ENCODE results near the gene TNRC6B.

- no peak for TF ChIP-seq SP1 (IDR thresholded peaks at IDR 0.05)
- no peak for TF ChIP-seq FOXK2 (IDR thresholded peaks at IDR 0.05)
- no peak for TF ChIP-seq FOXM1 (IDR thresholded peaks at IDR 0.05; ENCODE audit: borderline replicate concordance)
- no peak for TF ChIP-seq L3MBTL2 (conservative IDR thresholded peaks at IDR 0.05)
- TF ChIP-seq PKNOX1 (IDR thresholded peaks at IDR 0.05), result no peak
- no peak for TF ChIP-seq CTBP1 (IDR thresholded peaks at IDR 0.05; ENCODE audit: borderline replicate concordance)
Measured at GRCh38 chr22:40226620-40227019, 48.9 kb downstream of the TNRC6B start.

Measured in HEK293T (cell line).